K562 (cell line): ENCODE results near the gene CENPB. TPM values are rescaled to one million over a fixed set of nuclear protein-coding genes. Genes with fewer than 3 reads are reported as not detected.

Source experiments
- ATAC-seq: fragments of 200-7000 bp; cut with Tn5 transposase; 3 replicates; pipeline ENCODE4 v1.9.1; 2020; ENCODE audit warnings: moderate library complexity
- BruUV-seq: library from RNA; stranded (reverse); fragments of 400-500 nt; replicated peaks from 2 replicates; lab custom pipeline; 2021; lab: Mats Ljungman, UMichigan
- CTCF ChIA-PET: fragments of 300-600 bp; formaldehyde crosslinking; extraction: SDS; loops from one replicate; lab custom pipeline; 2021; ENCODE audit warnings: low intra/inter-chr PET ratio; lab: Yijun Ruan, JAX
- POLR2A ChIA-PET: fragments of 300-600, 350-650 bp; sonication (Branson Sonifier 250); formaldehyde crosslinking; extraction: SDS; loops from one replicate; lab custom pipeline; 2021; ENCODE audit warnings: antibody characterized with exemption, inconsistent platforms; lab: Yijun Ruan, JAX
- DNase-seq, 4 experiments: peaks; one replicate each; pipeline versions ENCODE4 v3.0.0 to v3.0.0-alpha.2; 2011 to 2018; ENCODE audit warnings: low spot score in 3 of 4, mixed read lengths in 3 of 4; ENCODE audit errors: extremely low read depth in 1 of 4
- FAIRE-seq: peaks from 2 replicates; lab custom pipeline; 2011; peaks lifted over from hg19 to GRCh38; lab: Jason Lieb, UNC
- H2AFZ ChIP-seq: 2 replicates; pipeline ENCODE4 v1.6.0; 2011; ENCODE audit warnings: low read depth, low read length, control low read depth, inconsistent platforms
- H3K27ac ChIP-seq: fragments of 200-600 bp; 3 replicates; pipeline ENCODE4 v1.8.0; 2011; ENCODE audit warnings: low read depth, mild to moderate bottlenecking, control low read depth, inconsistent platforms, low read length, moderate library complexity, mixed read lengths; ENCODE audit errors: extremely low read depth
- H3K27me3 ChIP-seq, 2 experiments: fragments of 300-600 bp in 1 of 2; 2 replicates in 1 of 2; 3 replicates in 1 of 2; pipeline versions ENCODE4 v1.6.0 to v1.8.0; 2011; ENCODE audit warnings: inconsistent platforms in 2 of 2, low read length in 2 of 2, mild to moderate bottlenecking in 1 of 2, mixed read lengths in 1 of 2, moderate library complexity in 1 of 2; ENCODE audit not compliant: control insufficient read depth in 2 of 2, insufficient read depth in 2 of 2
- H3K36me3 ChIP-seq: fragments of 300-600 bp; 3 replicates; pipeline ENCODE4 v1.8.0; 2011; ENCODE audit warnings: mild to moderate bottlenecking, low read length, inconsistent platforms; ENCODE audit not compliant: control insufficient read depth, insufficient read depth
- H3K4me1 ChIP-seq, 2 experiments: fragments of 200-600 bp in 1 of 2; replicated peaks in 1 of 2; 2 replicates in 1 of 2; 3 replicates in 1 of 2; pipeline versions ENCODE4 v1.5.1 to v1.8.0; 2011; ENCODE audit warnings: inconsistent platforms in 2 of 2, low read length in 2 of 2, mild to moderate bottlenecking in 1 of 2, mixed read lengths in 1 of 2, moderate library complexity in 1 of 2; ENCODE audit not compliant: control insufficient read depth in 2 of 2, insufficient read depth in 2 of 2
- H3K4me2 ChIP-seq: 2 replicates; pipeline ENCODE4 v1.6.1; 2011; ENCODE audit warnings: low read length, control low read depth, inconsistent platforms, mixed read lengths; ENCODE audit not compliant: insufficient read depth
- H3K4me3 ChIP-seq: fragments of 200-600 bp; sonication (generic), shearing (Covaris generic); 2 replicates; pipeline ENCODE4 v1.5.1; 2016; ENCODE audit warnings: control low read depth, inconsistent platforms
- H3K79me2 ChIP-seq: fragments of 200-600 bp; 3 replicates; pipeline ENCODE4 v1.8.0; 2011; ENCODE audit warnings: low read length, inconsistent platforms; ENCODE audit not compliant: control insufficient read depth, insufficient read depth
- H3K9ac ChIP-seq, 2 experiments: 2 replicates each; pipeline versions ENCODE4 v1.6.0 to v1.6.1; 2011; ENCODE audit warnings: low read depth in 2 of 2, low read length in 2 of 2, control low read depth in 1 of 2, inconsistent platforms in 1 of 2, mild to moderate bottlenecking in 1 of 2, mixed read lengths in 1 of 2; ENCODE audit not compliant: insufficient read depth in 1 of 2
- H3K9me1 ChIP-seq: one replicate; pipeline ENCODE4 v1.6.0; 2011; ENCODE audit warnings: inconsistent platforms, mild to moderate bottlenecking, low read length, moderate library complexity; ENCODE audit not compliant: control insufficient read depth, insufficient read depth
- H3K9me3 ChIP-seq: replicated peaks from 2 replicates; pipeline ENCODE4 v1.5.1; 2011; ENCODE audit warnings: low read depth, low read length, inconsistent platforms; ENCODE audit not compliant: control insufficient read depth, insufficient read depth
- H4K20me1 ChIP-seq: replicated peaks from 2 replicates; pipeline ENCODE4 v1.6.1; 2011; ENCODE audit warnings: low read length, inconsistent platforms, mixed read lengths; ENCODE audit not compliant: control insufficient read depth, insufficient read depth
- ZNF354B ChIP-seq: fragments of 250-450 bp; sonication (Bioruptor Pico); IDR thresholded peaks from 2 replicates; pipeline ENCODE4 v1.4.0; 2020
- ZNF639 ChIP-seq, 2 experiments: fragments of 200-800 bp in 1 of 2; sonication (Bioruptor generic) in 1 of 2; sonication (generic) in 1 of 2; formaldehyde crosslinking in 1 of 2; IDR thresholded peaks in 1 of 2; conservative IDR thresholded peaks in 1 of 2; 2 replicates each; pipeline versions ENCODE4 v1.5.0 to v1.6.1; 2016 to 2020; ENCODE audit warnings: missing compliant biosample characterization in 1 of 2, missing genetic modification characterization in 1 of 2, missing genetic modification reagents in 1 of 2
- WGBS: fragments of 100-300 bp; shearing (Covaris generic); methylation state at CpG from one replicate; pipeline ENCODE4 v1.1.6; 2016; ENCODE audit warnings: low coverage, mixed read lengths; ENCODE audit not compliant: insufficient coverage; ENCODE audit errors: missing lambda C conversion rate; 5-methylcytosine and 5-hydroxymethylcytosine counted together
- in situ Hi-C: fragments of 300-500 bp; cut with MboI; formaldehyde crosslinking; loops from 4 replicates; pipeline ENCODE4 v1.15.0; 2018; ENCODE audit warnings: inconsistent platforms, mixed read lengths
- intact Hi-C: fragments of 100-400 bp; cut with micrococcal nuclease; formaldehyde crosslinking; loops from 2 replicates; pipeline ENCODE4 v1.14.2; 2022
- polyA plus RNA-seq, 8 experiments: library from polyadenylated mRNA; depleted of rRNA in 4 of 8; stranded (reverse) in 5 of 8; unstranded in 3 of 8; fragments of >200 nt; fragmentation: Nextera tagmentation in 2 of 8; fragmentation: Illumina TruSeq in 1 of 8; extraction: Ambion mirVana in 2 of 8; extraction: Trizol in 1 of 8; gene quantifications; 2 replicates each; pipeline versions ENCODE4 v1.2.1 to v1.2.3, GENCODE V29; 2011 to 2014; ENCODE audit warnings: inconsistent platforms in 1 of 8, missing spikeins in 1 of 8
- total RNA-seq, 7 experiments: library from RNA; depleted of rRNA in 6 of 7; stranded (reverse); fragments of >200 nt in 6 of 7; fragmentation: Illumina TruSeq in 2 of 7; extraction: Trizol in 2 of 7; gene quantifications; 2 replicates each; pipeline versions ENCODE4 v1.2.1 to v1.2.3, GENCODE V29; 2011 to 2021; ENCODE audit warnings: low replicate concordance in 1 of 7

The CENPB gene
- total and polyA plus RNA-seq, 9 of the 15 experiments (the other 6 are each of a cell fraction or from before 2014, with no cell fraction given): 0.17 to 70.8 (median 24.9) TPM

- TF ChIP-seq ZNF639 (CRISPR knock-in tag; conservative IDR thresholded peaks at IDR 0.05 in 1 of 2, IDR thresholded peaks at IDR 0.05 in 1 of 2) (no peak), ZNF354B (no peak)
- ATAC-seq (no peak), FAIRE-seq (no peak), DNase-seq (no peak)
- CTCF ChIA-PET: interaction anchor here (0.7 kb wide), 1 partner anchor 300 kb away, joined by 4 read pairs; no protein-coding TSS in a partner anchor
- H3K27ac ChIP-seq: no peak overlapping the region
- no peaks in the 10 kb centered on the region for H4K20me1 ChIP-seq
- H3K9ac ChIP-seq: peak overlapping the region in 1 of 2 experiments; percentile 64; a peak in 1 of 4 replicates
- no peak overlapping the region for H3K4me2 ChIP-seq
- H3K9me1 ChIP-seq: no peaks in the 10 kb centered on the region
- no peak overlapping the region for H2AFZ ChIP-seq
- POLR2A ChIA-PET: no interaction called here
- H3K36me3 ChIP-seq: peaks cover 44% of the 10 kb centered on the region; the same call in 2 of the 3 replicates
- WGBS: 88% methylated on average over 5 of the region's 5 CpGs
- H3K4me1 ChIP-seq: peaks cover 14 to 44% of the 10 kb centered on the region in 2 experiments; a peak in 4 of 5 replicates
- in situ Hi-C loops: no loop called here
- intact Hi-C loops: no loop called here
- H3K79me2 ChIP-seq: peaks cover 12% of the 10 kb centered on the region; the same call in 2 of the 3 replicates
- BruUV-seq: TSS peak; percentile 46
- no peaks in the 10 kb centered on the region for H3K27me3 ChIP-seq
- H3K4me3 ChIP-seq: no peak overlapping the region
- no peaks in the 10 kb centered on the region for H3K9me3 ChIP-seq
These were observed 11.8 kb upstream of the CENPB start for GRCh38 chr20:3798373-3798768.
